Endothelial cell of umbilical vein (primary cell): Measurements from ENCODE around the gene S100Z. TPM values are rescaled to one million over a fixed set of nuclear protein-coding genes. Genes with fewer than 3 reads are reported as not detected.
"Not testable (repeated sequence)": the region's sequence is repeated elsewhere in the genome, so short reads cannot be mapped to it uniquely, and the experiment has no call there.

Experiments used
- BruUV-seq: library from RNA; stranded (reverse); fragments of 400-500 nt; replicated peaks from 2 replicates; lab custom pipeline; 2021; lab: Mats Ljungman, UMichigan
- CTCF ChIA-PET: fragments of 300-600, 350-600 bp; sonication (Branson Sonifier 250); formaldehyde crosslinking; loops from one replicate; lab custom pipeline; 2021; ENCODE audit warnings: antibody characterized with exemption, inconsistent platforms; lab: Charles Lee
- POLR2A ChIA-PET: fragments of 300-600, 350-600 bp; sonication (Branson Sonifier 250); formaldehyde crosslinking; loops from one replicate; lab custom pipeline; 2021; ENCODE audit warnings: antibody characterized with exemption, inconsistent platforms; lab: Charles Lee
- DNase-seq: peaks from one replicate; pipeline ENCODE4 v3.0.0-alpha.2; 2011; ENCODE audit warnings: low read depth, low spot score
- FAIRE-seq: peaks from 2 replicates; lab custom pipeline; 2011; peaks lifted over from hg19 to GRCh38; lab: Jason Lieb, UNC
- H2AFZ ChIP-seq: 2 replicates; pipeline ENCODE4 v1.6.0; 2012; ENCODE audit warnings: low read depth, low read length, control low read depth, inconsistent platforms
- H3K27ac ChIP-seq: 2 replicates; pipeline ENCODE4 v1.5.1; 2011; ENCODE audit warnings: low read depth, mild to moderate bottlenecking, control low read depth, low read length, moderate library complexity; ENCODE audit not compliant: insufficient read depth
- H3K27me3 ChIP-seq, 2 experiments: 2 replicates each; pipeline versions ENCODE4 v1.6.0 to v1.6.1; 2011; ENCODE audit warnings: low read length in 2 of 2, mixed read lengths in 1 of 2; ENCODE audit not compliant: control insufficient read depth in 2 of 2, insufficient read depth in 2 of 2
- H3K36me3 ChIP-seq, 2 experiments: 2 replicates in 1 of 2; 3 replicates in 1 of 2; pipeline ENCODE4 v1.5.1; 2011; ENCODE audit warnings: low read length in 2 of 2, mild to moderate bottlenecking in 1 of 2, moderate library complexity in 1 of 2; ENCODE audit not compliant: control insufficient read depth in 2 of 2, insufficient read depth in 2 of 2; ENCODE audit errors: extremely low read depth in 1 of 2
- H3K4me1 ChIP-seq: 3 replicates; pipeline ENCODE4 v1.5.1; 2011; ENCODE audit warnings: mild to moderate bottlenecking, low read length; ENCODE audit not compliant: control insufficient read depth, insufficient read depth; ENCODE audit errors: extremely low read depth
- H3K4me2 ChIP-seq: 2 replicates; pipeline ENCODE4 v1.6.1; 2011; ENCODE audit warnings: low read length, control low read depth, mixed read lengths; ENCODE audit not compliant: insufficient read depth
- H3K4me3 ChIP-seq, 3 experiments: fragments of 200-600 bp in 1 of 3; sonication (generic), shearing (Covaris generic) in 1 of 3; replicated peaks in 1 of 3; 2 replicates each; pipeline ENCODE4 v1.5.1; 2011 to 2016; ENCODE audit warnings: control low read depth in 3 of 3, low read length in 3 of 3, mild to moderate bottlenecking in 2 of 3, inconsistent platforms in 1 of 3, low read depth in 1 of 3, moderate library complexity in 1 of 3; ENCODE audit not compliant: insufficient read depth in 1 of 3
- H3K79me2 ChIP-seq: 2 replicates; pipeline ENCODE4 v1.6.0; 2012; ENCODE audit warnings: low read length, inconsistent platforms; ENCODE audit not compliant: control insufficient read depth, insufficient read depth
- H3K9ac ChIP-seq: replicated peaks from 2 replicates; pipeline ENCODE3; 2011; ENCODE audit warnings: low read length, control low read depth; ENCODE audit not compliant: insufficient read depth; ENCODE audit errors: extremely low read depth
- H3K9me1 ChIP-seq: replicated peaks from 3 replicates; pipeline ENCODE4 v1.6.0; 2011; ENCODE audit warnings: mild to moderate bottlenecking, low read length; ENCODE audit not compliant: control insufficient read depth, insufficient read depth; ENCODE audit errors: extremely low read depth
- H3K9me3 ChIP-seq: replicated peaks from 2 replicates; pipeline ENCODE4 v1.5.1; 2012; ENCODE audit warnings: low read length, inconsistent platforms; ENCODE audit not compliant: control insufficient read depth, insufficient read depth
- H4K20me1 ChIP-seq: replicated peaks from 2 replicates; pipeline ENCODE3; 2011; ENCODE audit warnings: mild to moderate bottlenecking, low read length; ENCODE audit not compliant: control insufficient read depth, insufficient read depth; ENCODE audit errors: extremely low read depth
- CTCF ChIP-seq, 2 donors: IDR thresholded peaks; 1 replicate in 1 of 2; 2 replicates in 1 of 2; pipeline ENCODE4 v1.5.1; 2011; ENCODE audit warnings: low read length in 2 of 2, mild to moderate bottlenecking in 2 of 2, moderate library complexity in 2 of 2, control low read depth in 1 of 2, inconsistent platforms in 1 of 2, low read depth in 1 of 2; ENCODE audit not compliant: insufficient read depth in 1 of 2; ENCODE audit errors: extremely low read depth in 1 of 2
- EZH2 ChIP-seq: IDR thresholded peaks from 2 replicates; pipeline ENCODE4 v1.6.1; 2012; ENCODE audit warnings: borderline replicate concordance, low read depth, mild to moderate bottlenecking, moderate library complexity, low read length, inconsistent platforms; ENCODE audit not compliant: severe bottlenecking
- FOS ChIP-seq: IDR thresholded peaks from 2 replicates; pipeline ENCODE4 v1.6.1; 2011; ENCODE audit warnings: mild to moderate bottlenecking, low read length, moderate library complexity, borderline replicate concordance; ENCODE audit not compliant: insufficient read depth
- JUN ChIP-seq: IDR thresholded peaks from 2 replicates; pipeline ENCODE4 v1.6.1; 2011; ENCODE audit warnings: borderline replicate concordance, low read depth; ENCODE audit not compliant: insufficient read length, insufficient read depth
- MAX ChIP-seq: IDR thresholded peaks from 2 replicates; pipeline ENCODE4 v1.6.1; 2011; ENCODE audit not compliant: insufficient read depth, insufficient read length
- MYC ChIP-seq: IDR thresholded peaks from one replicate; pipeline ENCODE4 v1.6.1; 2011; ENCODE audit warnings: mild to moderate bottlenecking, low read depth, low read length
- POLR2A ChIP-seq: IDR thresholded peaks from 2 replicates; pipeline ENCODE4 v1.6.1; 2012; ENCODE audit warnings: low read depth, mild to moderate bottlenecking, control low read depth, low read length
- POLR2AphosphoS5 ChIP-seq: IDR thresholded peaks from 2 replicates; pipeline ENCODE4 v1.6.1; 2012; ENCODE audit warnings: low read depth, mild to moderate bottlenecking, control low read depth, low read length, moderate library complexity; ENCODE audit not compliant: insufficient read depth
- dilution Hi-C: fragments of 300-500 bp; cut with MboI; formaldehyde crosslinking; loops from one replicate; pipeline ENCODE4 v1.15.0; 2019; ENCODE audit warnings: low sequenced_read_pairs; ENCODE audit not compliant: extremely low pct_ligation_motif_present
- intact Hi-C: fragments of 100-400 bp; cut with micrococcal nuclease; formaldehyde crosslinking; loops from one replicate; pipeline ENCODE4 v1.10.0; 2022
- polyA plus RNA-seq, 4 experiments: library from polyadenylated mRNA; depleted of rRNA in 3 of 4; stranded (reverse) in 3 of 4; unstranded in 1 of 4; fragments of >200 nt; gene quantifications; 2 replicates each; pipeline versions ENCODE4 v1.2.1 to v1.2.3, GENCODE V29; 2011 to 2012; ENCODE audit warnings: missing spikeins in 1 of 4
- total RNA-seq: library from RNA; stranded (reverse); gene quantifications from 2 replicates; pipeline ENCODE4 v1.2.3, GENCODE V29; 2021

The S100Z gene
- total and polyA plus RNA-seq, 2 donors (not counting 3 experiments of a cell fraction or from before 2014, with no cell fraction given), result not detected

GRCh38 chr5:76855961-76856360 is 6.1 kb downstream of the S100Z start:
- H3K4me1 ChIP-seq, result peaks cover 5% of the 10 kb centered on the region
- H3K27me3 ChIP-seq, result no peaks in the 10 kb centered on the region
- DNase-seq (peak; percentile 26), FAIRE-seq (peak; percentile 83)
- H4K20me1 ChIP-seq, result no peaks in the 10 kb centered on the region
- TF ChIP-seq MAX (no peak), CTCF (IDR thresholded peaks at IDR 0.05; ENCODE audit: extremely low read depth in 1 of 2, insufficient read depth in 1 of 2, low read depth in 1 of 2, low read length in 2 of 2) (no peak), POLR2A (no peak), MYC (no peak), POLR2AphosphoS5 (no peak), EZH2 (no peak), JUN (no peak), FOS (no peak)
- H3K4me3 ChIP-seq, result no peak overlapping the region
- dilution Hi-C loops (no loop called here), intact Hi-C loops (loop anchor here (5.0 kb wide), 1 partner anchor 84 kb away; no protein-coding TSS in a partner anchor)
- no TSS peak for BruUV-seq
- no peaks in the 10 kb centered on the region for H3K9me3 ChIP-seq
- H3K36me3 ChIP-seq, result no peaks in the 10 kb centered on the region
- H3K9ac ChIP-seq, result no peak overlapping the region
- no peaks in the 10 kb centered on the region for H3K9me1 ChIP-seq
- CTCF ChIA-PET, result no interaction called here
- H3K4me2 ChIP-seq, result no peak overlapping the region
- POLR2A ChIA-PET, result no interaction called here
- H3K79me2 ChIP-seq, result no peaks in the 10 kb centered on the region
- H3K27ac ChIP-seq, result no peak overlapping the region
- H2AFZ ChIP-seq, result peak overlapping the region; percentile 74

GRCh38 chr5:76856800-76857199 is 7.0 kb downstream of the S100Z start:
- H3K27ac ChIP-seq, DNase-seq, H2AFZ ChIP-seq, H4K20me1 ChIP-seq, H3K9me1 ChIP-seq, dilution Hi-C loops, H3K79me2 ChIP-seq, FAIRE-seq, H3K4me1 ChIP-seq, H3K27me3 ChIP-seq, H3K36me3 ChIP-seq, H3K9me3 ChIP-seq, H3K4me3 ChIP-seq, BruUV-seq, H3K9ac ChIP-seq, POLR2A ChIA-PET, H3K4me2 ChIP-seq: not testable (repeated sequence)
- CTCF ChIA-PET, result interaction anchor here (0.8 kb wide), 1 partner anchor 82 kb away, joined by 3 read pairs; no protein-coding TSS in a partner anchor
- intact Hi-C loops, result loop anchor here (5.0 kb wide), 1 partner anchor 84 kb away; no protein-coding TSS in a partner anchor
